Endothelial cell of umbilical vein (primary cell): ENCODE data around the gene AMFR. TPM values are rescaled to one million over a fixed set of nuclear protein-coding genes. Genes with fewer than 3 reads are reported as not detected.

Experiments
- BruUV-seq: library from RNA; stranded (reverse); fragments of 400-500 nt; replicated peaks from 2 replicates; lab custom pipeline; 2021; lab: Mats Ljungman, UMichigan
- CTCF ChIA-PET: fragments of 300-600, 350-600 bp; sonication (Branson Sonifier 250); formaldehyde crosslinking; loops from one replicate; lab custom pipeline; 2021; ENCODE audit warnings: antibody characterized with exemption, inconsistent platforms; lab: Charles Lee
- POLR2A ChIA-PET: fragments of 300-600, 350-600 bp; sonication (Branson Sonifier 250); formaldehyde crosslinking; loops from one replicate; lab custom pipeline; 2021; ENCODE audit warnings: antibody characterized with exemption, inconsistent platforms; lab: Charles Lee
- DNase-seq: peaks from one replicate; pipeline ENCODE4 v3.0.0-alpha.2; 2011; ENCODE audit warnings: low read depth, low spot score
- FAIRE-seq: peaks from 2 replicates; lab custom pipeline; 2011; peaks lifted over from hg19 to GRCh38; lab: Jason Lieb, UNC
- H2AFZ ChIP-seq: 2 replicates; pipeline ENCODE4 v1.6.0; 2012; ENCODE audit warnings: low read depth, low read length, control low read depth, inconsistent platforms
- H3K27ac ChIP-seq: 2 replicates; pipeline ENCODE4 v1.5.1; 2011; ENCODE audit warnings: low read depth, mild to moderate bottlenecking, control low read depth, low read length, moderate library complexity; ENCODE audit not compliant: insufficient read depth
- H3K27me3 ChIP-seq, 2 experiments: 2 replicates each; pipeline versions ENCODE4 v1.6.0 to v1.6.1; 2011; ENCODE audit warnings: low read length in 2 of 2, mixed read lengths in 1 of 2; ENCODE audit not compliant: control insufficient read depth in 2 of 2, insufficient read depth in 2 of 2
- H3K36me3 ChIP-seq, 2 experiments: 2 replicates in 1 of 2; 3 replicates in 1 of 2; pipeline ENCODE4 v1.5.1; 2011; ENCODE audit warnings: low read length in 2 of 2, mild to moderate bottlenecking in 1 of 2, moderate library complexity in 1 of 2; ENCODE audit not compliant: control insufficient read depth in 2 of 2, insufficient read depth in 2 of 2; ENCODE audit errors: extremely low read depth in 1 of 2
- H3K4me1 ChIP-seq: 3 replicates; pipeline ENCODE4 v1.5.1; 2011; ENCODE audit warnings: mild to moderate bottlenecking, low read length; ENCODE audit not compliant: control insufficient read depth, insufficient read depth; ENCODE audit errors: extremely low read depth
- H3K4me2 ChIP-seq: 2 replicates; pipeline ENCODE4 v1.6.1; 2011; ENCODE audit warnings: low read length, control low read depth, mixed read lengths; ENCODE audit not compliant: insufficient read depth
- H3K4me3 ChIP-seq, 3 experiments: fragments of 200-600 bp in 1 of 3; sonication (generic), shearing (Covaris generic) in 1 of 3; replicated peaks in 1 of 3; 2 replicates each; pipeline ENCODE4 v1.5.1; 2011 to 2016; ENCODE audit warnings: control low read depth in 3 of 3, low read length in 3 of 3, mild to moderate bottlenecking in 2 of 3, inconsistent platforms in 1 of 3, low read depth in 1 of 3, moderate library complexity in 1 of 3; ENCODE audit not compliant: insufficient read depth in 1 of 3
- H3K79me2 ChIP-seq: 2 replicates; pipeline ENCODE4 v1.6.0; 2012; ENCODE audit warnings: low read length, inconsistent platforms; ENCODE audit not compliant: control insufficient read depth, insufficient read depth
- H3K9ac ChIP-seq: replicated peaks from 2 replicates; pipeline ENCODE3; 2011; ENCODE audit warnings: low read length, control low read depth; ENCODE audit not compliant: insufficient read depth; ENCODE audit errors: extremely low read depth
- H3K9me1 ChIP-seq: replicated peaks from 3 replicates; pipeline ENCODE4 v1.6.0; 2011; ENCODE audit warnings: mild to moderate bottlenecking, low read length; ENCODE audit not compliant: control insufficient read depth, insufficient read depth; ENCODE audit errors: extremely low read depth
- H3K9me3 ChIP-seq: replicated peaks from 2 replicates; pipeline ENCODE4 v1.5.1; 2012; ENCODE audit warnings: low read length, inconsistent platforms; ENCODE audit not compliant: control insufficient read depth, insufficient read depth
- H4K20me1 ChIP-seq: replicated peaks from 2 replicates; pipeline ENCODE3; 2011; ENCODE audit warnings: mild to moderate bottlenecking, low read length; ENCODE audit not compliant: control insufficient read depth, insufficient read depth; ENCODE audit errors: extremely low read depth
- CTCF ChIP-seq, 2 donors: IDR thresholded peaks; 1 replicate in 1 of 2; 2 replicates in 1 of 2; pipeline ENCODE4 v1.5.1; 2011; ENCODE audit warnings: low read length in 2 of 2, mild to moderate bottlenecking in 2 of 2, moderate library complexity in 2 of 2, control low read depth in 1 of 2, inconsistent platforms in 1 of 2, low read depth in 1 of 2; ENCODE audit not compliant: insufficient read depth in 1 of 2; ENCODE audit errors: extremely low read depth in 1 of 2
- EZH2 ChIP-seq: IDR thresholded peaks from 2 replicates; pipeline ENCODE4 v1.6.1; 2012; ENCODE audit warnings: borderline replicate concordance, low read depth, mild to moderate bottlenecking, moderate library complexity, low read length, inconsistent platforms; ENCODE audit not compliant: severe bottlenecking
- FOS ChIP-seq: IDR thresholded peaks from 2 replicates; pipeline ENCODE4 v1.6.1; 2011; ENCODE audit warnings: mild to moderate bottlenecking, low read length, moderate library complexity, borderline replicate concordance; ENCODE audit not compliant: insufficient read depth
- GATA2 ChIP-seq: IDR thresholded peaks from 2 replicates; pipeline ENCODE4 v1.7.0; 2011; ENCODE audit warnings: low read depth, mild to moderate bottlenecking, moderate library complexity, mixed read lengths, low read length; ENCODE audit not compliant: insufficient read length, insufficient read depth
- JUN ChIP-seq: IDR thresholded peaks from 2 replicates; pipeline ENCODE4 v1.6.1; 2011; ENCODE audit warnings: borderline replicate concordance, low read depth; ENCODE audit not compliant: insufficient read length, insufficient read depth
- MAX ChIP-seq: IDR thresholded peaks from 2 replicates; pipeline ENCODE4 v1.6.1; 2011; ENCODE audit not compliant: insufficient read depth, insufficient read length
- MYC ChIP-seq: IDR thresholded peaks from one replicate; pipeline ENCODE4 v1.6.1; 2011; ENCODE audit warnings: mild to moderate bottlenecking, low read depth, low read length
- POLR2A ChIP-seq: IDR thresholded peaks from 2 replicates; pipeline ENCODE4 v1.6.1; 2012; ENCODE audit warnings: low read depth, mild to moderate bottlenecking, control low read depth, low read length
- POLR2AphosphoS5 ChIP-seq: IDR thresholded peaks from 2 replicates; pipeline ENCODE4 v1.6.1; 2012; ENCODE audit warnings: low read depth, mild to moderate bottlenecking, control low read depth, low read length, moderate library complexity; ENCODE audit not compliant: insufficient read depth
- dilution Hi-C: fragments of 300-500 bp; cut with MboI; formaldehyde crosslinking; loops from one replicate; pipeline ENCODE4 v1.15.0; 2019; ENCODE audit warnings: low sequenced_read_pairs; ENCODE audit not compliant: extremely low pct_ligation_motif_present
- intact Hi-C: fragments of 100-400 bp; cut with micrococcal nuclease; formaldehyde crosslinking; loops from one replicate; pipeline ENCODE4 v1.10.0; 2022
- polyA plus RNA-seq, 4 experiments: library from polyadenylated mRNA; depleted of rRNA in 3 of 4; stranded (reverse) in 3 of 4; unstranded in 1 of 4; fragments of >200 nt; gene quantifications; 2 replicates each; pipeline versions ENCODE4 v1.2.1 to v1.2.3, GENCODE V29; 2011 to 2012; ENCODE audit warnings: missing spikeins in 1 of 4
- total RNA-seq: library from RNA; stranded (reverse); gene quantifications from 2 replicates; pipeline ENCODE4 v1.2.3, GENCODE V29; 2021

Gene AMFR
- total and polyA plus RNA-seq, 2 donors (not counting 3 experiments of a cell fraction or from before 2014, with no cell fraction given), result 66.5 to 71.7 TPM

DNA sequence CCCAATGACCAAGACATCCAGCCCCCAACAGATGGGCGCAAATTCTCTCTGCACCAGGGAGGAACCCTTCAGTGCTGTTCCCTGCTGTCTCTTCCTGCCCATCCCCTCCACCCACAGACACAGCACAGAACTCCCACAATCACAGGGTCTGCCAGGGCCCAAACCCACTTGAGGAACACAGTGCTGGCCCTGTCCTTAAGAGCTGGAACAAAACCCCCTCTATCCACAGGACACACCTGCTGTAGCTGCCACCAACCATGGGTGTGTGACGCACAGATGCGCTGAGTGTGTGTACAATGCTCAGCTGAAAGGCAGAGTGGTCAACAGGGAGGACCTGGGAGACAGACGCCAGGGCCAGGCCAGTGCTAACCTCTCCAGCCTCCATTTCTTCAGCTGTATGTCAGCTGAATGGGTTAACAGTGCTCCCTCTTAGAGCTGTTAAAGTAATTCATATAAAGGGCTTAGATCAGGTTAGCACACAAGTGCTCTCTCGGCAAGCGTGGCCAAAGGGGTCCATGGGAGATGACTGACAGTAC, 62.1 kb downstream of the AMFR start:
- no peaks in the 10 kb centered on the region for H3K79me2 ChIP-seq
- CTCF ChIA-PET, result no interaction called here
- no peak overlapping the region for H2AFZ ChIP-seq
- BruUV-seq, result no TSS peak
- no peaks in the 10 kb centered on the region for H3K27me3 ChIP-seq
- H3K4me2 ChIP-seq, result no peak overlapping the region
- H3K27ac ChIP-seq, result no peak overlapping the region
- POLR2A ChIA-PET, result no interaction called here
- H3K9ac ChIP-seq, result no peak overlapping the region
- TF ChIP-seq FOS (no peak), EZH2 (no peak), MYC (no peak), MAX (no peak), POLR2A (no peak), POLR2AphosphoS5 (no peak), JUN (no peak), CTCF (IDR thresholded peaks at IDR 0.05; ENCODE audit: extremely low read depth in 1 of 2, insufficient read depth in 1 of 2, low read depth in 1 of 2, low read length in 2 of 2) (no peak), GATA2 (no peak)
- H4K20me1 ChIP-seq, result no peaks in the 10 kb centered on the region
- peaks cover 0 to 20% of the 10 kb centered on the region in 2 experiments for H3K36me3 ChIP-seq
- intact Hi-C loops (no loop called here), dilution Hi-C loops (no loop called here)
- no peaks in the 10 kb centered on the region for H3K9me3 ChIP-seq
- H3K4me3 ChIP-seq, result no peak overlapping the region
- no peak for FAIRE-seq
- no peak for DNase-seq
- H3K4me1 ChIP-seq, result no peaks in the 10 kb centered on the region
- no peaks in the 10 kb centered on the region for H3K9me1 ChIP-seq
